Suppressor macrophage (primary cell): Measurements from ENCODE around the gene ZNF474.
"Not testable (repeated sequence)": the region's sequence is repeated elsewhere in the genome, so short reads cannot be mapped to it uniquely, and the experiment has no call there.

Experiments used
- DNase-seq, 4 experiments: peaks; one replicate each; pipeline ENCODE4 v3.0.0-alpha.2; 2020 to 2022
- total RNA-seq, 17 experiments: gene quantifications; one replicate each; lab custom pipeline; 2026; ENCODE audit warnings: mixed read lengths in 6 of 17, inconsistent platforms in 3 of 17; lab: John Stamatoyannopoulos, UW

Gene ZNF474
- 0 to 0.44 (median 0.09) reads per million in 17 experiments for total RNA-seq

DNA sequence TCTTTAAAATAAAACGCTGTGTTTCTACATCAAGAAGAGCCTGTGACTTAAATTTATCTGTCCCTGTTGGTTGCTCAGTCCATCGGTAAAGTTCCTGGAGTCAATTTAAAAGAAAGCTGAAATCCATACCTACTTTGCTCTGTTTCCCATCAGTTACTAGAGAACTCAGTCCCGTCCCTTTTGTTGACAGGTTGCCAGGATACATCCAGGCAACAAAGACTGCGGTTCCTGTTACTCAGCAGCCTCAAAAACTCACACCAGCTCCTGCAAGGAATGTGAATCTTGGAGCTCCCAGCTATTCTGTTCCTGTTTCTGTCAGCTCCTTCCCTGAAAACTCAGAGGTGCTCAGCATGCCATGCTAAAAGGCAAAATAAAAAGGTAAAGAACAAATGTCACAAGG is at the start of gene ZNF474:
Gene ZNF474 (plus strand): TSS at position 241 of the 400 bp plus-strand sequence. CDS start 22,445 bp downstream, outside the sequence.
- peak in 2 of 4 experiments; percentile 2 to 9 for DNase-seq

DNA sequence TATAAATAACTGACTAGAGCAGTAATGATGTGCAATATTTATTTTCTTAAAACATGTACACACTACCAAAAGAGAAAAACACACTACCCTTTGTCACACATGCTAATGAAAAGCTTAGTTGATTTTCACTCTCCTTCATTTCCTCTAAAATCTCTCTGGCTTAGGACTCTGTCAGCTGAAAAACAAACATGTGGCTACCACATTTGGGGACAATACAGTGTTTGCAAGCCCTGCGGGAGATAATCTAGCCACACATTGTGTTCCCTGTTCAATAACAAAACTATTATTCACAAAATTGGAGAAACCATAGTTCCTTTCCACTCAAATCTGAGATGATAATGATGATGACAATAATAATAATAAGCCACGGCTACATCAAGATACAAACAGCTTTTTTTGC is 47.8 kb upstream of the ZNF474 start:
- DNase-seq = no peak

DNA sequence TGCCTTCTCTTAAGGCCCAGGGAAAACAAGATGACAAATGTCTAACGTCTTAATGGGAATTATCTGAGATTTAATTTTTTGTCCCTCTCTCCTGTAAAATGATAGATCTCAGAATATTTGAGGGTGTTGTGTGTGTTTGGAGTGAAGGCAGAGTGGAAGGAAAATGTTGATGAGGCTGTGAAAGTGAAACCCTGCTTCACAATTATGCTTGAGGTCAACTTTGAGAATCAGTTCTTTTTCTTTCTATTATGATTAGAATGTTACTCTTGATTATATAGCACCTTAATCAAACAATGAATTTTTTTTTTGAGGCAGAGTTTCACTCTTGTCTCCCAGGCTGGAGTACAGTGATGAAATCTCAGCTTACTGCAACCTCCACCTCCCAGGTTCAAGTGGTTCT is 45.8 kb upstream of the ZNF474 start:
- DNase-seq = no peak

DNA sequence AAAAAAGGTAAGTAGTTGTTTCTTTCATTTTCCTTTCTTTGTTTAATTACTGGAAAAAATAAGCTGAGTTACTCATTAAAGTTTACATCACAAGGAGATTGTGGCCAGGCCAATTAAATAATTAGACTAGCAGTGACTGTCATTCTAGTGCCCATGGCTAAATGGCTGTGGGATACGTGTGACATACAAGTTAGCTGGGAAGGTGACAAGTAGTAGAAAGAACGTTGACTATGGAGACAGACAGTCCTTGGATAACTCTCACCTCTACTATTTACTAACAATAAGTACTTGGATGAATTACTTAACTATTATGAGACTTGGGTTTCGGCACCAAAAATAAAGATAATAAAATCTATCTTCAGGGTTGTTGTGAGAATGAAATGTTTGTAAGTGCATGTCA is 44.3 kb upstream of the ZNF474 start:
- DNase-seq = no peak

DNA sequence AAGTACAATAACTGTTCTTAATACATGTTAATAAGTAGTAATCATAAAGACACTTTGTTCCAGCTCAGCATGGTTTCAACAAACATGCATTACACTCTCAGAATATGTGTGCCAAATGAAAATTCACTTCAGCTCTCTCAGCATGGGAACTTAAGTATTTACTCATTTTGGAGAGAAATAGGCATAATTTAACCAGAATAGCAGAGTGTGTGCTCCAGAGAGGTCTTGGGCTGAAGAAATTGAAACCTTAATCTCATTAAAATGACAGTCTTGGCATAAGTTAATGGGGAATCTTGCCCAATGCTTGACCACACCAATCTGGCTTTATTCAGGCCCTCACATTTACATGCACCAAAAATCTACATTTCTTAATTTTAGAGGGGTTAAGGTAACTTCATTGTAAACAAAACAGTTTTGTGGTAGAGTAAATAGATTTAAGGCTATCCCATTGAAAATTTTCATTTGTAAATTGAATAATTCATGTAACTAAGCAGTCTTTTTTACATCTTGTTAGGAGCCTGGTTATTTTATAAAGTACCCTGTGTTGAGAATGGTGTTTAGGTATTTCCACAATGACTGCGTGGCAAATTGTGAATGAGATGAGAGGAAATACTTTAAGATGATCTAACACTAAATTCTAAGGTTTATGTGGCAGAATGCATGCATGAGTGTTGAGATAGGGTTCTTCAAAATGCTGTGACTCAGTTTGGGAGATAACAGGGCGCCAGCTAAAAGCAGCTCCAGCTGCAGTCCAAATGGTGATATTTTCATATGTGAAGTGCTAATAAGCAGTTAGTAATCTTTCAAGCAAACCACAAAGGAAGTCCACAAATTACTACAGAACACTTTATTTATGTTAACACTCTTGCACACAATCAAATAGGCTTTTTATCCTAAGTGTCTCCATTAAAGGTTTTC is 40.0 kb upstream of the ZNF474 start:
- no peak for DNase-seq

DNA sequence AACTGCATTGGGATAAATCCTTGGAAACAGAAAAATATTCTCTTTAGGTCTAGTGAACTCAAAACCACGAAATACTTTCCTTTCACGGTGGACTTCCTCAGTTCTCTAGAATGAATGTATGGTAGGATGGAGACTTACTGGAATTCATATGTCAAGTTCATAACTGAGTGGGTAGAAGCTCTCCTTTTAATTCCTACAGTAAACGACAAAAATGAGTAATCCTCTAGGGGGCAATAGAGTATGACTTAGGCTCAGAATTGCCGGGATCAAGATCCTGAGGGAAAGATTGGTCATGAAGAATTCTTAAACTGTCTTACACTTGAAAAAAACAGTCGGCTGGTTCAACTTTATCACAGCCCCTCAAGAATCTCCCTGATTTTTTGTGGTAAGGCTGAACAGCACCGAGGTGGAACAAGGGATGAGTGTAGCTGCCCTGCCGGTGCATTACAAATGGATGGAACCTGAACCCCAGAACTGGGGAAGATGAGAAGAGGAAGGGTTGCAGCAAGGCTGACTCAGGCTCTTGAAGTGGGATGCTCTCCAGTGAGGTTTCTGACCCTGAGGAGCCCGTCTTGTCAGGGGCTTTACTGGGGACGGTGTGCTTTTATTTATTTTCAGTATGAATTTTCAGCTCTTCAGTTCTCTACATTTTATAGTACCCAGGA is 37.3 kb upstream of the ZNF474 start:
- DNase-seq = no peak

DNA sequence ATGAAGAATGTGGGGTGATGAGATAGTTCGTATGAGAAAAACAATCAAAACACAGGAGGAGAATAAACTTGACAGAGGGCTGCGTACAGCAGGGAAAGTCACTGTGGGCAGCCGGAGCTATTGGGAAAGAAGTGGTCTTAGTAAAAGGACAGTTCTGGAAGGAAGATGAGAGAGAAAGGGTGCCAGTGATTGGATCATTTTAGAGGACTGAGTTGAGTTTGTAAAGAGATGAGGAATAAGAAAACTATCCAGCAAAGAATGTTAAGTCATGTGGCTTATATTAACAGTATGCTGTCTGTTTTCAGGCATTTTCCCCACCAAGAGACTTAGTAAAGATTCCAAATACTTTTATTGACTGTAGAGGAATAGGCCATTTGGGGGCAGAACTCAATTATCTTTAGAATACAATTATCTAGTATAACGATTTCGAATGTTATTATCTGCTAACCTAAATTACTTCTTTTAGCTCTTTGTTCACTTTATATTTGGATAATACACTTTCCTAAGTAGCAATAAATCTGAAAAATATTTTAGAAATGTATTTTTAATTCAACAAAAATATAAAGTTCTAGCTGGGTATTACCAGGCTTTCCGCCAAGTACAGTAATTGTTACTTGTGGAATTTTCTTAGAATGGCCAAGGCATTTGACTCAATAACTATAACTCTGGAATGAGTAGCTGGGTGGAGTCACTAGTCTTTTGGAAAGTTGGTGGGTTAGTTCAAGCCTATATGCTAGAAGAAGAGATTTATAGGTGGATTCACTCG is 35.7 kb upstream of the ZNF474 start:
- DNase-seq = no peak

DNA sequence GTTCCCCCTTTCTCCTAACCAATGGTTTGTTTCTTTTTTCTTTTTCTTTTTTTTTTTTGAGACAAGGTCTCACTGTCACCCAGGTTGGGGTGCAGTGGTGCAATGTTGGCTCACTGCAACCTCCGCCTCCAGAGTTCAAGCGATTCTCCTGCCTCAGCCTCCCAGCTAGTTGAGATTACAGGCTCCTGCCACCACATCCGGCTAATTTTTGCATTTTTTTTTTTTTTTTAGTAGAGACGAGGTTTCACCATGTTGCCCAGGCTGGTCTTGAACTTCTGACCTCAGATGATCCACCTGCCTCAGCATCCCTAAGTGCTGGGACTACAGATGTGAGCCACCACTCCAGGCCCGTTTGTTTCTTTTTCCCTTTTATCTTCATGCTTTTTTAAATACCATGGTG is 35.1 kb upstream of the ZNF474 start:
- not testable (repeated sequence) for DNase-seq

DNA sequence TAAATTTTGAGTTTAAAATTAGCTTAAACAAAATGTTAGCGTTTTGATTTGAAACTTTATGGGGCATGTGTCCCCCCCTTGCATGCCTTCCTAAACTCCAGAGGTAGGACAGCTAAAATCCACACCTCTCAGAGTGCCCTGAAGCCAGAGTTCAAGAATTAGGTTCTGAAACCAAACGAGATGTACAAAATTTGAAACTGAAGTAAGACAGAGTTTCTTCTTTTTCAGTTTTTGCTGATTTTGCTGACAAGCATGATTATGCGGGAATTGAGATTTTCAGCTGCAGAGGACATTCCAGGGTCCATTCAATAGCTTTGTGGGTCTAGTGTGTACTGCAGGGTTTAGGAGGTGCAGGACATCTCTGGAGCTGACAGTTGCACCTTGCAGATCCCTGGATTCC is 34.2 kb upstream of the ZNF474 start:
- DNase-seq = no peak

DNA sequence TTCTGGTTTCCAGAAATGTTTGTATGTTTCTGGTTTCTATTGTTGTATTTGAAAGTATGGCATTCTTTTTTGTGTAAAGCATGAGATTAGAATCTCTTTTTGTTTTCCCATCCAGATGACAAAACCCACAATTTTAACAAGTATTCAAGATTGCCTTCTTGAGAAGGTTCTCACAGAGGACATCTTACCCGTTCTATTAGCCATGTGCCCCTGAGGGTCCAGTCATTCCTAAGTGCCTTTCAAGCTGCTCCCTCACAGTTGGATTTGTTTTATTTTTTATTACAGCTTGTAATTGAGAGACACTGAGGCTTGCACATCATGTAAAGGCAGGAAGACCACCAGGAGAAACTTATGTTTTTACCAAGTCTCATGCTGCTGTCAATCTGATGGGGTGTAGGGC is 32.0 kb upstream of the ZNF474 start:
- no peak for DNase-seq

DNA sequence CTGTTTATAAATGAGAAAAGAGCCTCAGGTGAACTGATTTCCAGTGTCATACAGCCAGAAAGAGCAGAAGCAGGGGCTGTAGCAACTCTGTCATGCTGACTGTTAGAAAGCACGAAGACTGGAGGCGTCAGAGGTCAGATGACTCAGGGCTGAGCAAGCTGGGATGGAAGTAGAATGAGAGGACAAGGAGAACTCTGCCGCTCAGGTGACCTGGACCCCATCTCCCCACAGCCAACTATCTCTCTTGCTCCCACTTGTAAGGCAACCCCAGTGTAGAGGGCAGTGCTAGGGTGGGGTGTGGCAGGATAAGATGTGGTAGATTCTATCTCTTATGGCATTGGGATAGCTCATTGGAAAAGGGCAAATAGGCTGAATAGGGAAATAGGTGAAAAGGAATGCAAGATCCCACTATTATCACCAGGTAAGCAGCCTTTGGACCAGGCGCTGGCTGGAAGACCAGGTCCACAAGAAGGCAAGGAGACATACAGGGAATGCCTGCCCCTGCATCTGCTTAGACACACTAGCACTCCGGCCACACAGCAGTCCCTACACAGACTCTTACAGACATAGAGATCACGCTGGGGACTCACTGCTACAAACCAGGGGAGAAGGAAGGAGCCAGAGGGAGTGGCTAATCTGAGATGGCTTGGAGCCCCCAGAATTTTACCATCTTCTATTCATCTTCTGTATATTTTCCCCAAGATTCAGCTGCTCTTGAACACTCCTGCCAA is 30.1 kb upstream of the ZNF474 start:
- peak in 3 of 4 experiments; percentile 3 to 21 (median 12) for DNase-seq

DNA sequence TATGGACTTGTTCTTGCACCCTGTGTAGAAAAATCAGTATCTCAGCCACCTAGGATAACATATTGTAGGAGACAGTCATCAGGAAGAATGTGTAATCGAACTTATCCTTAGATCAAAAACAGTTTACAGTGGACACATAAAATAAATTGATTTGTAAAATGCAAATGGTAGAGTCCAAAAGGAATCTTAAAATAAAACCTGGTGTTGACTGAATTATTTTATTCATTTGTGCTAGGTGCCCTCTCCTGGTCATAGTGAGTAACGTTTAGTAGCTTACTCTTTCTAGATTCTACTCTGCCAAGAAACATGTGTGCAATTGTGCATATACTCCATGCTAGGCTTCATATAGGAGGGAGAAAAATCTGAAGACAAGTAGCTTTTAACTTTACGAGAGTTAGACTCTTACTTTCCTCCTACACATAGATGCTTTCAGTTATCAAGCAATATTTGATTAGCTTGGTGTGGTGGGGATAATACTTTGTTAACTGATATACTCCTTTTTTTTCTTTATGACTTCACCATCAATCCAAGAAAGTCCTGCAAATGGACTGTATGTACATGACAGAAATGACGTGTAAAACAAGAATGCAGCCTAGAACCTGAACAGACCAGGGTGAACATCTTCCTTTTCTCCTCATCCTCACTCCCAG is 27.6 kb upstream of the ZNF474 start:
- DNase-seq = peak in 3 of 4 experiments; percentile 20 to 62 (median 52)

DNA sequence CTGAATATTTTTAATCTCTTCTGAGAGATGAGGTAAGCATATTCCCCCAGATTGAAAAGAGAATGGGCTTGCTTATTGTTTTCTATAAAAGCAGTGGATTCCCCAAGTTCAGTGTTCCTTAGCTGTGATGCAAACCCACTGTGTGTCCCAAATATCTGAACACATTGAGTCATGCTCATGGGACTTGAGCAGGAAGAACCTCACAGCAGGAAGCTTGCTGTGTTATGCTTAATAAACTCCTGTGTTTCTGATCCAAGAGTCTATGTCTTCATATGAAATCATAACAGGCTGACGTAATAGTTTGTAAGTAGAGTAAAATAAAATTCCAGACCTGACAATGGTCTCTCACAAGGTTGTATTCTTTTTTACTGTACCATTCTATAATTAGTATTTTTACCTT is 26.5 kb upstream of the ZNF474 start:
- peak; percentile 1 to 56 (median 53) for DNase-seq

DNA sequence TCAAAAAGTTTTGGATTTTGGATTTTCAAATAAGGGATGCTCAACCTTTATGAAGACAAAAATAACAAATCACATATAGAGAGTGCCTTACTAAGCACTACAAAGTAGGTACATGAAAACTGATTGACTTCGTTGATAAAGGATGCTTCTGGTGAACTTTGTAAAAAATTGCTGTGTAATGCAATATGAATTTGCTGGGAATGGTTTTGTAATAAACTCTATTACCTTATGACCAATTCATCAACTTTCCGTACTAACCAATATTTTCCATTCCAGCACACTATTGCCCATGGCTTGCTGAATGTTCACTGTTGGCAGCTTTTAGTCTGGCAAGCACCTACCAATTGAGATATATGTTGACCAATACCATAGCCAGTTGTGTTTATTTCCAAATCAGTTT is 23.4 kb upstream of the ZNF474 start:
- DNase-seq = no peak

DNA sequence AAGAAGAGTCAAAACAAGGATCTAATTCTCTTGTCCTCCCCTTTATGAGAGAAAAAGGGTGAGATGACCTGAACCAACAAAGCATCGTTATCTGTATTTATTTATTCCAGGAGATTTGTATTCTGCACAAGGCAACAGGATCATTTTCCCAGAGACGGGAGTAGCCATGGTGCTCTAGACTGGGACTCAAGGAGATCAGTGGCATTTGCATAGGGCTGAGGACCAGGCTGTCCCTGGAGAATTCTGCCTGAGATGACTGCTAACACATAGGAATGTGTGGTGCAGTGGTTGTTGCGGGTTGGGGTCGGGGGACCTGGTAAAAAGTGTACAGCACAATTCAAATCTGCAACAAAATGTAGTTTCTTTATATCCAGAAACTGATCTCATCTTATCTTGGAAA is 22.3 kb upstream of the ZNF474 start:
- no peak for DNase-seq

DNA sequence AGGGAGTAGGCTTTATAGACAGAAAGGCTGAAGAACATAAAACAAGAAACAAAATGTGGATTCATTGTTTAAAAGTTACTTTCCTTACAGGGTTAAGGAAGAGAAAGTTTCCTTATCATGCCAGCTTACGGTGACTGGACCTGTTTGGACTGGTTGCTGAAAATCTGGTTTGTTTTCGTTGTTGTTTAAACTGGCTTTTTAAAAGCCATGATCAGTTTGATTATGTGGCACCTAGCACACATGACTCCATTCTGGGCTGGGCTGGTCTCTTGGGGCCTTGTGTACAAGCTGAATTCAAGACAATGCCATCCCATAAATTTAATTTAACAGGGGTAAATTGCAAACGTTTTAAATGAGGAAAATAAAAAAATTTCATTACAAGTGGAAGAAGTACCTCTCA is 18.4 kb upstream of the ZNF474 start:
- DNase-seq = no peak

DNA sequence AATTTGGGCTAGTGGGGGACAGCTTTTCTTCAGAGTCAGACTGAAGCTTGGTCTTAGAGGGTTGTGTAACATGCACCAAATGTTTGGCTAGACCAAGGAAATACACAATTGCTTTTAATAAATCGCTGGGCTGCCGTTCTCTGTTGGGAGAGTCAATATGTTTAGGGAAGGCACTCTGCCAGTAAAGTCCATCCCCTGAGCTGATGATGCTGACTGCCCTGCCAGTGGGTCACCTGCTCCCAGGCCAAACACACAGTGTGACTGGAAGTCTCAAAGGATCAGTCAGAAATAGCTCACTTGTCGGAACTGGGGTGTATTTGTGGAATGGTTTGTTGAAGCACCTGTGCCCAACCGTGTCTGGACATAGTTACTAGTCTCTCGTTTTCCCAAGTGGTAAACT is 17.9 kb upstream of the ZNF474 start:
- no peak for DNase-seq

DNA sequence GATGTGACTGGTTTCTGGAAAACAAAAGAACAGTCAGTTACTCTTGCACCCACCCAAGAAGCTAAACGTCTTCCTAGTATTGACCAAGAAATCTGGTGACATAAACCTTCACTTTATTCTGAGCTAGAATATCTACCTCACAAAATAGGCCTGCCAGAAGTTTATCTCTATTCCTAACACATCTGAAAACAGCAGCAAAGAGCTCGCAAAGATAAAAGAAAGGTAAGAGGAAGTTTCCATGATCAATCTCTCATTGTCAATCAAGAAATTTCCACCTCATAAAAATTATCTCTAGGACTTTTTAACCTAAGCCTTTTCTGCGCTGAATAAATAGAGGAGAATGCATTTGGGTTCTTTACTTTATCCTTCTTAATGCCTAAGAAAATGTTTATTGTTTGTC is 17.3 kb upstream of the ZNF474 start:
- no peak for DNase-seq

DNA sequence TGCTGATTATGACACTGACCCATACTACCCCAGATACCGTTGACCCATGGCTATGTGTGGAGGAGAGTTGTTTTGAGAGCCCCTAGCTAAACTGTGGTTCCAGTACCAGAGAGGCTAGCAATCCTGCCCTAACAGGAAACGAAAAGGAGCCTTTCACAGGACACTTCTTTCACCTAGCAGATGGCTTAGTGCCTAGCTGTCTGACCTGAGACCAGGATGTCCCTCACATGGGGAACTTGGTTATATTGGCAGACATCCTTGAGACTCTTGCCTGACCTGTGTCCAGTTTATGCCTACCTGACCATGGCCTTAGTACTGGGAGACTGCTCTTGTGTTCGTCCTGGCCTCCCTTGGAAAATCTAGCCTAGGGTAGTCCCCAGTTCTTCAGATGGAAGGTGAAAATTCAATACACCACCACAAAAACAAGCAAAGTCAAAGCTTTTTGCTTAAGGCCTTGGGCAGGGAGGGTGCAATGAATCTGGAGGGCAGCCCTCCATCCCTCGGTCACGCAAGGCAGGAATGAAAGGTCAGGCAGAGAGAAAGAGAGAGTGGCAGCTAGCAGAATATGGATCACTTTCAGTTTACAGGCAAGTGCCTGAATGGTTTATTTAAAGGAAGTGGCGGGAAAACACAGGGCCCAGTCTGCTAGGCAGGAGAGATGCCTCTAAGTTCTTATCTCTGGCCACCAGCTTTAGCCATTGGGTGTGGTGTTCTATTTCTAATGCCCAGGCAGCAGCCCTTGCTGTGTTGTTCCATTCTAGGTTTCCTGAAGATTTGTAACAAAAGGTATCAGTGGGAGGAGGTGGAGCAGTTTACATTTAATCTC is 16.4 kb upstream of the ZNF474 start:
- no peak for DNase-seq

DNA sequence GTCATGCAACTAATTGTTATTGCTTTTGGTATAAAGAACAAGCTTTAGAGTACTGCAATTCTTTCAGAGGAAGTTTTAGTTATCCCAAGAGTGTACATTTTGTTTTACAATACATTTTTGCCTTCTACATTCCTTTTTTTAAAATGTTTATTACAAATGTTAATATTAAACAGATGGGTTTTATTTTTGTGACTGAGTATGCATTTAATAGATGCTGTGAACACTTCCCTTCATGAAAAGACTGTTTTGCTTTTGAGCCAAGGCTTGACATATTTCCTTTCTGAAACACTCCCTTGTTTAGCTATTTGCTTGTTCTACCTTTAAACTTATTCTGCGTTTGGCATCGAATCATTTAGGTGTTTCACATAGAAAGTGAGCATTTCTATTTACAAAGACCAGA is 14.8 kb upstream of the ZNF474 start:
- no peak for DNase-seq

DNA sequence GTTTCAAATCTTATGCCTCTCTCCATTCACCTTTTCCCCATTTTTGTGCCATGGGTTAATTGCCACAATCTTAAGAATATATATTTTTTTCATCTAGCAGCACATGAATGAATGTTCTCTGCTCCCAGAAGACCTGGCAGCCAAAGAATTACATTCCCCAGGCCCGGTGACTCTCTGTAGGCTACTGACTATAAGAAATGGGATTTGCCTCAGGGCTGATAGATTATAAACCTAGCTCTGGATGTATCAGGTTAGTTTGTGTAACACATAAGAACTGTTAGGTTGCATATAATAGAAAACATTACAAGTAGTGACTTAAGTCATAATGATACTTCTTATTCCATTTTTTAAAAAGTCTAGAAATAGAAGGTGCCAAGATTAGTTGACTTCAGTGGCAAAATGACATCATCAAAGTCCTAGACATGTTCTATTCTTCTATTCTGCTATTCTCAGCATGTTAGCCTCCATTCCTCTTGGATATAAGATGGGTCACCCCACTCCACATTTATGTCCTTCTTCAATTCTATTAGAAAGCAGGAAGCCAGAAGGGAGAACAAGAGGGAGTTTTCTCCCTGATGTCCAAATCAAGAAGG is 10.9 kb upstream of the ZNF474 start:
- DNase-seq = no peak
